Measurements from ENCODE around the gene GIGYF2.

GIGYF2 gene

GRCh38 chr2:232869138-232870017 lies 172.2 kb downstream of the GIGYF2 start:
- Histone ChIP-seq H3K27ac (ENCODE audit: insufficient read depth, low read depth, low read length, poor library complexity, severe bottlenecking) (no peak overlapping the region), H3K36me3 (ENCODE audit: control insufficient read depth, insufficient read depth, low read length) (no peaks in the 10 kb centered on the region), H3K4me1 (ENCODE audit: control insufficient read depth, insufficient read depth, low read length) (peaks cover 4% of the 10 kb centered on the region), H3K27me3 (ENCODE audit: control insufficient read depth, insufficient read depth, low read length, poor library complexity, severe bottlenecking) (peaks cover under 1% of the 10 kb centered on the region), H3K9me3 (ENCODE audit: control insufficient read depth, low read length) (no peaks in the 10 kb centered on the region), H3K4me3 (ENCODE audit: insufficient read depth, low read depth, low read length) (no peak overlapping the region)
- WGBS, 2 experiments = 80% methylated on average over 15 of the region's 15 CpGs

- WGBS, 2 experiments = 91 to 94% methylated on average over 20 to 21 of the region's 21 CpGs
- Histone ChIP-seq H3K27me3 (ENCODE audit: control insufficient read depth, insufficient read depth, low read length, poor library complexity, severe bottlenecking) (peaks cover 9% of the 10 kb centered on the region), H3K4me3 (ENCODE audit: insufficient read depth, low read depth, low read length) (no peak within 1 kb of the TSS), H3K27ac (ENCODE audit: insufficient read depth, low read depth, low read length, poor library complexity, severe bottlenecking) (no peak within 1 kb of the TSS), H3K9me3 (ENCODE audit: control insufficient read depth, low read length) (no peaks in the 10 kb centered on the region), H3K4me1 (ENCODE audit: control insufficient read depth, insufficient read depth, low read length) (peaks cover 4% of the 10 kb centered on the region), H3K36me3 (ENCODE audit: control insufficient read depth, insufficient read depth, low read length) (no peaks in the 10 kb centered on the region)
These were observed 173.1 kb downstream of the GIGYF2 start, which contains the start of gene SNORC for GRCh38 chr2:232870018-232870765. TSS of gene SNORC (plus strand) at chr2:232870264. CDS start at chr2:232870342, 78 bp downstream.

GRCh38 chr2:232870766-232871371 lies 173.7 kb downstream of the GIGYF2 start:
- Histone ChIP-seq H3K9me3 (ENCODE audit: control insufficient read depth, low read length) (no peaks in the 10 kb centered on the region), H3K36me3 (ENCODE audit: control insufficient read depth, insufficient read depth, low read length) (no peaks in the 10 kb centered on the region), H3K27me3 (ENCODE audit: control insufficient read depth, insufficient read depth, low read length, poor library complexity, severe bottlenecking) (peaks cover 16% of the 10 kb centered on the region), H3K27ac (ENCODE audit: insufficient read depth, low read depth, low read length, poor library complexity, severe bottlenecking) (no peak overlapping the region), H3K4me3 (ENCODE audit: insufficient read depth, low read depth, low read length) (no peak overlapping the region), H3K4me1 (ENCODE audit: control insufficient read depth, insufficient read depth, low read length) (peaks cover 4% of the 10 kb centered on the region)
- 86 to 87% methylated on average over 17 of the region's 17 CpGs for WGBS, 2 experiments

DNA sequence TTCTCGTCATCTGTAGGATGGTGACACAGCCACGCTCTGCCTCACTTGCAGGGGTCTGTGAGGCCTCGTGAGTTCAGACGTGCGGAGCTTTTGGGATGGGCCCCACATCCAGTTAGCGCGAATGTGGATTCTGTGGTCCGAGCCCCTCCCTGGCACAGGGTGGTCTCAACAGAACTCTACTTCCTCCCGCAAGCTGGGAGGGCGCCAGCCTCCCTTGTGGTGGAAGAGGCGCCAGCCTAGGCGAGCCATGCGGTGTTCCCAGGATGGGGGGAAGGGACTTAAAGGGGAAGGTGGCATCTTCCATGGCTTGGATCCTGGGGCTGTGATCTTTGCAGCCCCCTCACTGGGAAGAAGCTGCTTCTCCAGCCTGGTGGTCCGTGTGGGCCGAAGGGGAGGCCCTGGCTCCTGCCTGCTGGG lies 174.3 kb downstream of the GIGYF2 start:
- no peaks in the 10 kb centered on the region for H3K36me3 ChIP-seq (ENCODE audit: control insufficient read depth, insufficient read depth, low read length)
- H3K27me3 ChIP-seq (ENCODE audit: control insufficient read depth, insufficient read depth, low read length, poor library complexity, severe bottlenecking) = peaks cover 21% of the 10 kb centered on the region
- H3K27ac ChIP-seq (ENCODE audit: insufficient read depth, low read depth, low read length, poor library complexity, severe bottlenecking) = no peak overlapping the region
- H3K4me1 ChIP-seq (ENCODE audit: control insufficient read depth, insufficient read depth, low read length) = peaks cover 4% of the 10 kb centered on the region
- no peaks in the 10 kb centered on the region for H3K9me3 ChIP-seq (ENCODE audit: control insufficient read depth, low read length)
- H3K4me3 ChIP-seq (ENCODE audit: insufficient read depth, low read depth, low read length) = no peak overlapping the region
- 93% methylated on average over 15 of the region's 15 CpGs for WGBS, 2 experiments

DNA sequence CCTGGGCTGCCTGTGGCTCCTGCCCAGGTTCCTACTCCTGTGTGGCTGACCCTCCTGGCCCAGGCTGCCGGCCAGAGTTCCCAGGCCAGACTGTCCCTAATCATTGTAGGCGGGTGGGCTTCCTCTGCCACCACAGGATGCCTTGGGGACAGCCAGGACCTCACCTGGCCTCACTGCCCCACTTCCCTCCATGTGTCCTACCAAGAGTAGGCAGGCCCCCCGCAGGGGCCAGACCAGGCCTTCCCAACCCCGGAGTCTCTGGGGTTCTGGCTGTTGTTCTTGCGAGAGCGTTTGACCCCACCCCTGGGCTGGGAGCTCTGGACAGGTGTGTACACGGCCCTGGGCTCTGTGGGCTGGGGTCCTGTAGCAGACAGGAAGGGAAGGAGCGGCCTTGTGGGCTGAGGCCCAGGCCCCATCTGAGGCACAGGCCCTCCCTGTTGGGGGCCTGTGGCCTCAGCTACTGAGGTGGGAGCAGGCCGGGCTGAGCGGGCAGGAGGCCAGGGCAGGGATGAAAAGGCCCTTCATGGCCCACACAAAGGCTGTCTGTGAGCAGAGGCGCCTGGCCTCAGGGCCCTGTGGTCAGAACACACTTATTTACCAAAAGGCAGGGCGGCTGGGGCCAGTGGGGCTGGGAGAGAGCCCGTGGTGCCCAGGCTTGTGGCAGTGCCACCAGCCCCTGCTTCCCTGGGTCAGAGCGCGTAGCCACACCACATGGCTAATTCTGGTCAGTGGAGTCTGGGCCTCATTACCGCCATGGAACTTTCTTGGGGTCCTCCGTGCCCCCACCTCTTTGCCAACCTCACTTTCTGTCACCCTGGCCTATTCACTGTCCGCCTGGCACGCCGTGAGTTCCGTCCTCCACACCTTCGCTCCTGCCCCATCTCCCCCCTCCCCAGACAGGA lies 175.0 kb downstream of the GIGYF2 start:
- Histone ChIP-seq H3K36me3 (ENCODE audit: control insufficient read depth, insufficient read depth, low read length) (no peaks in the 10 kb centered on the region), H3K4me1 (ENCODE audit: control insufficient read depth, insufficient read depth, low read length) (peaks cover 4% of the 10 kb centered on the region), H3K9me3 (ENCODE audit: control insufficient read depth, low read length) (no peaks in the 10 kb centered on the region), H3K27me3 (ENCODE audit: control insufficient read depth, insufficient read depth, low read length, poor library complexity, severe bottlenecking) (peaks cover 28% of the 10 kb centered on the region), H3K27ac (ENCODE audit: insufficient read depth, low read depth, low read length, poor library complexity, severe bottlenecking) (no peak overlapping the region), H3K4me3 (ENCODE audit: insufficient read depth, low read depth, low read length) (no peak overlapping the region)
- WGBS, 2 experiments = 90 to 91% methylated on average over 22 of the region's 22 CpGs

DNA sequence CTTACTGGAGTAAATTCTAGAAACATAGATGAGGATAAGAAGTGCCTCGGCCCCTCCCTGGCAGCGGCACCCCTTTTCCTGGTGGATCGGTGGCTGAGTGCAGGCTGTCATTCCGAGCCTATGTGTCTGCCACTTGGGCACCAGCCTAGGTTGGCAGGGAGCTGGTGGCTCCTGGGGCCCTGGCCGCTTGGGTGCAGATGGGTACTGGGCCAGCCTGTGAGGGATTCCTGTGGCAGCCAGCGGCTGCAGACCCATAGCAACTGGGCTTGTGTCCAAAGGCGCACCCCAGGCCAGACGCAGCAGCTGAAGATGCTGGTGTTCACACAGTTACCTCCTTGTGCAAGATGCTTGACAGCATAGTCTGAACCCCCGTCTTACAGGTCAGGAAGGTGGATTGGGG lies 175.7 kb downstream of the GIGYF2 start:
- Histone ChIP-seq H3K36me3 (ENCODE audit: control insufficient read depth, insufficient read depth, low read length) (no peaks in the 10 kb centered on the region), H3K4me1 (ENCODE audit: control insufficient read depth, insufficient read depth, low read length) (peaks cover 4% of the 10 kb centered on the region), H3K27ac (ENCODE audit: insufficient read depth, low read depth, low read length, poor library complexity, severe bottlenecking) (no peak overlapping the region), H3K4me3 (ENCODE audit: insufficient read depth, low read depth, low read length) (no peak overlapping the region), H3K9me3 (ENCODE audit: control insufficient read depth, low read length) (no peaks in the 10 kb centered on the region), H3K27me3 (ENCODE audit: control insufficient read depth, insufficient read depth, low read length, poor library complexity, severe bottlenecking) (peaks cover 35% of the 10 kb centered on the region)
- WGBS, 2 experiments = 94 to 95% methylated on average over 9 of the region's 9 CpGs

DNA sequence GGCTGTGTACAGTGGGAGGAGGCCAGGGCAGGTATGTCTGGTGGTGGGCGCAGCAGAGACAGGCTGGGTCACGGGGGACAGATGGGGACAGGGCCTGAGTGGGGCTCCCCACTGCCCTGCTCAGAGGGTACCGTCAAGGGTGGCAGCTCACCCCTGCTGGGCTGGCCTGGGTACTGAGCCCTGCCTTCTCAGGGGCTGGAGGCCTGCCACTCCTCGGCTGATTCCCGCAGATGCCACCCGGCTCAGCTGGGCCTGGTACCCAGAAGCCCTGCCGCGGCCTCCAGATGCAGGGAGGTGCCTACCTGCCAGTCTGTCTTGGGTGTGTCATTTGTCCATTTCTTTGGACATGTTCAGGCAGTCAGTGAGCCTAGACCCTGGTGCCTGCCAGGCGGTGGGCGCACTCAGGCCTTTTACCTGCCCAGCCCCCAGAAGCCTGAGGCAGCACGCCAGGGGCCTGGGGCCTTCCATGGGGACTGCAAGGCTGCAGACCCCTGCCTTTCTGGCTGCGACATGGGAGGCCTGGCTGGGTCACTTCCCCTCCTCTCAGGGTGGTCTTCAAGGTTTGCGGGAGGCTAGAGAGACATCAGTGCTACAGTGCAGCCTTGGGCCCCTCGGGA lies 176.3 kb downstream of the GIGYF2 start:
- H3K27me3 ChIP-seq (ENCODE audit: control insufficient read depth, insufficient read depth, low read length, poor library complexity, severe bottlenecking) = peaks cover 41% of the 10 kb centered on the region

GRCh38 chr2:232873909-232874641 lies 176.9 kb downstream of the GIGYF2 start:
- no peaks in the 10 kb centered on the region for H3K36me3 ChIP-seq (ENCODE audit: control insufficient read depth, insufficient read depth, low read length)
- no peak overlapping the region for H3K4me3 ChIP-seq (ENCODE audit: insufficient read depth, low read depth, low read length)
- peaks cover 4% of the 10 kb centered on the region for H3K4me1 ChIP-seq (ENCODE audit: control insufficient read depth, insufficient read depth, low read length)
- no peaks in the 10 kb centered on the region for H3K9me3 ChIP-seq (ENCODE audit: control insufficient read depth, low read length)
- H3K27me3 ChIP-seq (ENCODE audit: control insufficient read depth, insufficient read depth, low read length, poor library complexity, severe bottlenecking) = peaks cover 45% of the 10 kb centered on the region
- no peak overlapping the region for H3K27ac ChIP-seq (ENCODE audit: insufficient read depth, low read depth, low read length, poor library complexity, severe bottlenecking)
- WGBS, 2 experiments = 90 to 92% methylated on average over 6 of the region's 6 CpGs

More for the DNA sequence above, 176.3 kb downstream of the GIGYF2 start:
- Histone ChIP-seq H3K36me3 (ENCODE audit: control insufficient read depth, insufficient read depth, low read length) (no peaks in the 10 kb centered on the region), H3K4me1 (ENCODE audit: control insufficient read depth, insufficient read depth, low read length) (peaks cover 4% of the 10 kb centered on the region), H3K9me3 (ENCODE audit: control insufficient read depth, low read length) (no peaks in the 10 kb centered on the region), H3K4me3 (ENCODE audit: insufficient read depth, low read depth, low read length) (no peak overlapping the region), H3K27ac (ENCODE audit: insufficient read depth, low read depth, low read length, poor library complexity, severe bottlenecking) (no peak overlapping the region)
- WGBS, 2 experiments = 94% methylated on average over 14 of the region's 14 CpGs

Measured in ectodermal cell (in vitro differentiated cells).